HCT116 (cell line): ENCODE results near the gene MRPL44. TPM values are rescaled to one million over a fixed set of nuclear protein-coding genes. Genes with fewer than 3 reads are reported as not detected.

ENCODE experiments used
- ATAC-seq: fragments of 200-7000 bp; cut with Tn5 transposase; 2 replicates; pipeline ENCODE4 v1.9.1; 2020; ENCODE audit warnings: mild to moderate bottlenecking, moderate library complexity
- BruUV-seq: library from RNA; stranded (reverse); fragments of 400-500 nt; replicated peaks from 2 replicates; lab custom pipeline; 2021; lab: Mats Ljungman, UMichigan
- CTCF ChIA-PET: fragments of 300-600 bp; sonication (Branson Sonifier 250); formaldehyde crosslinking; loops from one replicate; lab custom pipeline; 2021; ENCODE audit warnings: antibody characterized with exemption; lab: Charles Lee
- POLR2A ChIA-PET: fragments of 300-600, 350-600 bp; sonication (Branson Sonifier 250); formaldehyde crosslinking; loops from one replicate; lab custom pipeline; 2021; ENCODE audit warnings: antibody characterized with exemption; lab: Charles Lee
- RAD21 ChIA-PET, 2 experiments: fragments of 300-600 bp; sonication (Branson Sonifier 250); formaldehyde crosslinking; loops; one replicate each; lab custom pipeline; 2023; ENCODE audit warnings: low total read pairs in 2 of 2; ENCODE audit not compliant: uncharacterized antibody in 2 of 2, unreplicated experiment in 2 of 2, low non-redundant PET in 1 of 2; lab: Charles Lee
- DNase-seq: peaks from one replicate; pipeline ENCODE4 v3.0.0-alpha.2; 2010; ENCODE audit warnings: low read depth, low spot score
- H2AFZ ChIP-seq: fragments of 200-600 bp; shearing (Covaris generic), sonication (generic); 2 replicates; pipeline ENCODE4 v1.6.1; 2017; ENCODE audit warnings: low read depth, mixed run types, mixed read lengths, antibody characterized with exemption, low read length; ENCODE audit not compliant: poor library complexity, severe bottlenecking
- H3K27ac ChIP-seq: 2 replicates; pipeline ENCODE4 v1.5.1; 2012; ENCODE audit warnings: low read depth, low read length
- H3K27me3 ChIP-seq: fragments of 200-600 bp; sonication (generic); 2 replicates; pipeline ENCODE4 v1.6.1; 2016; ENCODE audit warnings: mixed run types, low read length, mixed read lengths; ENCODE audit not compliant: insufficient read depth
- H3K36me3 ChIP-seq, 2 experiments: fragments of 200-500 bp in 1 of 2; fragments of 200-600 bp in 1 of 2; sonication (Bioruptor generic) in 1 of 2; sonication (generic) in 1 of 2; 2 replicates each; pipeline versions ENCODE4 v1.5.1 to v1.6.1; 2014 to 2016; ENCODE audit warnings: low read length in 2 of 2, inconsistent platforms in 1 of 2, mixed read lengths in 1 of 2, mixed run types in 1 of 2; ENCODE audit not compliant: insufficient read depth in 2 of 2, control insufficient read depth in 1 of 2
- H3K4me1 ChIP-seq, 2 experiments: fragments of 200-600 bp in 1 of 2; sonication (generic) in 1 of 2; 2 replicates each; pipeline versions ENCODE4 v1.5.1 to v1.6.1; 2012 to 2017; ENCODE audit warnings: low read length in 2 of 2, inconsistent platforms in 1 of 2, mild to moderate bottlenecking in 1 of 2, mixed read lengths in 1 of 2, mixed run types in 1 of 2, moderate library complexity in 1 of 2; ENCODE audit not compliant: insufficient read depth in 2 of 2, control insufficient read depth in 1 of 2
- H3K4me2 ChIP-seq: fragments of 200-600 bp; sonication (generic); 2 replicates; pipeline ENCODE4 v1.6.1; 2017; ENCODE audit warnings: mixed run types, low read length, mixed read lengths
- H3K4me3 ChIP-seq, 2 experiments: fragments of 200-600 bp in 1 of 2; sonication (generic) in 1 of 2; replicated peaks in 1 of 2; 2 replicates each; pipeline ENCODE4 v1.5.1; 2011 to 2016; ENCODE audit warnings: low read length in 2 of 2, control low read depth in 1 of 2, low read depth in 1 of 2, mild to moderate bottlenecking in 1 of 2, mixed read lengths in 1 of 2, mixed run types in 1 of 2
- H3K79me2 ChIP-seq: fragments of 200-600 bp; sonication (generic); 2 replicates; pipeline ENCODE4 v1.6.1; 2017; ENCODE audit warnings: mild to moderate bottlenecking, mixed run types, low read length, moderate library complexity, mixed read lengths; ENCODE audit not compliant: insufficient read depth
- H3K9ac ChIP-seq: fragments of 200-600 bp; sonication (generic); 2 replicates; pipeline ENCODE4 v1.6.1; 2016; ENCODE audit warnings: low read length, mixed read lengths
- H3K9me2 ChIP-seq: fragments of 200-600 bp; sonication (generic), shearing (Covaris generic); 2 replicates; pipeline ENCODE4 v1.6.1; 2017; ENCODE audit warnings: mixed run types, mild to moderate bottlenecking, moderate library complexity; ENCODE audit not compliant: insufficient read depth
- H3K9me3 ChIP-seq, 2 experiments: fragments of 200-500 bp in 1 of 2; fragments of 200-600 bp in 1 of 2; sonication (Bioruptor generic) in 1 of 2; sonication (generic) in 1 of 2; 2 replicates each; pipeline ENCODE4 v1.6.1; 2014 to 2017; ENCODE audit warnings: low read length in 2 of 2, mixed read lengths in 2 of 2, inconsistent platforms in 1 of 2, low read depth in 1 of 2, mild to moderate bottlenecking in 1 of 2, mixed run types in 1 of 2, moderate library complexity in 1 of 2; ENCODE audit not compliant: control insufficient read depth in 1 of 2, insufficient read depth in 1 of 2
- H4K20me1 ChIP-seq: fragments of 200-600 bp; sonication (generic), shearing (Covaris generic); 2 replicates; pipeline ENCODE4 v1.6.1; 2017; ENCODE audit warnings: mixed run types, mild to moderate bottlenecking, moderate library complexity; ENCODE audit not compliant: insufficient read depth
- CBX3 ChIP-seq: IDR thresholded peaks from 2 replicates; pipeline ENCODE4 v1.6.1; 2012; ENCODE audit warnings: low read depth
- CEBPB ChIP-seq: IDR thresholded peaks from 2 replicates; pipeline ENCODE4 v1.6.1; 2012; ENCODE audit warnings: low read depth
- EGR1 ChIP-seq: IDR thresholded peaks from 2 replicates; pipeline ENCODE4 v1.6.1; 2012; ENCODE audit warnings: low read depth
- ELF1 ChIP-seq: IDR thresholded peaks from 2 replicates; pipeline ENCODE4 v1.6.1; 2012; ENCODE audit warnings: low read depth, borderline replicate concordance
- EZH2 ChIP-seq: fragments of 200-600 bp; sonication (generic); IDR thresholded peaks from 2 replicates; pipeline ENCODE4 v1.6.1; 2017; ENCODE audit warnings: antibody characterized with exemption, mixed run types
- EZH2phosphoT487 ChIP-seq: fragments of 200-600 bp; IDR thresholded peaks from 2 replicates; pipeline ENCODE4 v1.6.1; 2018; ENCODE audit warnings: antibody characterized with exemption, borderline replicate concordance
- FOSL1 ChIP-seq: IDR thresholded peaks from 2 replicates; pipeline ENCODE4 v1.6.1; 2012; ENCODE audit warnings: low read depth
- JUND ChIP-seq: IDR thresholded peaks from 2 replicates; pipeline ENCODE4 v1.6.1; 2012
- POLR2A ChIP-seq: IDR thresholded peaks from 2 replicates; pipeline ENCODE4 v1.7.0; 2011; ENCODE audit warnings: borderline replicate concordance; ENCODE audit not compliant: insufficient read depth, insufficient read length; ENCODE audit errors: extremely low read depth
- POLR2AphosphoS5 ChIP-seq: IDR thresholded peaks from 2 replicates; pipeline ENCODE4 v1.6.1; 2011; ENCODE audit warnings: mild to moderate bottlenecking, low read depth, low read length, moderate library complexity
- SIN3A ChIP-seq: IDR thresholded peaks from 2 replicates; pipeline ENCODE4 v1.6.1; 2012; ENCODE audit warnings: low read depth
- SP1 ChIP-seq: IDR thresholded peaks from 2 replicates; pipeline ENCODE4 v1.6.1; 2012; ENCODE audit warnings: low read depth
- SRF ChIP-seq: IDR thresholded peaks from 2 replicates; pipeline ENCODE4 v1.6.1; 2012; ENCODE audit warnings: low read depth
- TCF7L2 ChIP-seq: IDR thresholded peaks from 2 replicates; pipeline ENCODE4 v1.7.0; 2011; ENCODE audit warnings: borderline replicate concordance, inconsistent platforms; ENCODE audit not compliant: insufficient read depth, insufficient read length; ENCODE audit errors: extremely low read depth
- ZFX ChIP-seq: fragments of 450-650 bp; IDR thresholded peaks from 2 replicates; pipeline ENCODE4 v1.6.1; 2017
- ZNF274 ChIP-seq: fragments of 200-500 bp; sonication (Bioruptor generic); IDR thresholded peaks from 2 replicates; pipeline ENCODE4 v1.6.1; 2014; ENCODE audit warnings: mild to moderate bottlenecking, low read depth, low read length, inconsistent platforms
- intact Hi-C: fragments of 100-400 bp; cut with micrococcal nuclease; formaldehyde crosslinking; loops from 2 replicates; pipeline ENCODE4 v1.10.0; 2022
- total RNA-seq: library from RNA; stranded (reverse); gene quantifications from one replicate; pipeline ENCODE4 v1.2.1, GENCODE V29; 2021; ENCODE audit not compliant: unreplicated experiment
- TF ChIP-seq, protein P1 (sequence below): IDR thresholded peaks from 2 replicates; pipeline ENCODE4 v1.6.1; 2012
- TF ChIP-seq, protein P2 (sequence below): IDR thresholded peaks from 2 replicates; pipeline ENCODE4 v1.6.1; 2012
- TF ChIP-seq, protein P3 (sequence below): IDR thresholded peaks from 2 replicates; pipeline ENCODE4 v1.6.1; 2012; ENCODE audit warnings: low read depth

MRPL44 gene
- total RNA-seq, 1 experiment from 2014 or later = 45.8 TPM

DNA sequence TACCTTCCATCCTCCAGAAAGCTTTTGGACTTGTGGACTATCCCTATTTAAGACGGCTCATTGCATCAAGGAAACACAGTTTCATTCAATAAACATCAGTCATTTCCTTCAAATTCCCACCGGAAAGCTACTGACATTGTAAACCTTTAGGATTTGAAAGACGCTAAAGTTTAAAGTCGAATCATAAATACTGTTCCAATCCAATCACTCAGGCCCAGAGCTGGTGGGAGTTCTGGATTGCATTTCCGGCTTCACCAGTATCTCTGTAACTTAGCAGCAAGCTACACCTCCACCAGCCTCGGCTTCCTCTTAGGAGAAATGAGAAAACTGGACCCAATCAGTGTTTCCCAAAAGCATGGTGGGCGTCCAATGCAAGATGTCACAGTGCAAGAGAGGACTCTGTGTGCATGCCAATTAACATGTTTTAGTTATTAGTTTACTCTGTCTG is 13.7 kb upstream of the MRPL44 start:
- Histone ChIP-seq H3K9me3 (no peaks in the 10 kb centered on the region), H3K27me3 (no peaks in the 10 kb centered on the region), H3K36me3 (no peaks in the 10 kb centered on the region), H3K27ac (peak overlapping the region; percentile 74; the same call in 1 of the 2 replicates), H3K9me2 (no peaks in the 10 kb centered on the region), H4K20me1 (no peaks in the 10 kb centered on the region), H2AFZ (no peak overlapping the region), H3K4me3 (peak overlapping the region; percentile 75 to 95), H3K9ac (peak overlapping the region; percentile 88), H3K4me1 (peaks cover 18 to 38% of the 10 kb centered on the region in 2 experiments), H3K79me2 (peaks cover 51% of the 10 kb centered on the region), H3K4me2 (peak overlapping the region; percentile 88)
- ChIA-PET POLR2A (interaction anchor here (0.7 kb wide), 1 partner anchor 214 kb away, joined by 4 read pairs; no protein-coding TSS in a partner anchor), RAD21 (interaction anchor here (0.6 to 1.2 kb wide), 2 partner anchors 11 to 82 kb away, joined by 3 read pairs; no protein-coding TSS in a partner anchor), CTCF (no interaction called here)
- ATAC-seq = no peak
- BruUV-seq = no TSS peak
- intact Hi-C loops = loop anchor here (10.0 kb wide), 2 partner anchors 109 to 249 kb away; partner anchors contain the start of gene AP1S3
- DNase-seq = no peak
- TF ChIP-seq ZFX = no peak
- no peak for TF ChIP-seq POLR2A
- no peak for TF ChIP-seq FOSL1

- POLR2A ChIA-PET = no interaction called here
- intact Hi-C loops = loop anchor here (10.0 kb wide), 2 partner anchors 109 to 249 kb away; partner anchors contain the start of gene AP1S3
- H2AFZ ChIP-seq = no peak overlapping the region
- H4K20me1 ChIP-seq = no peaks in the 10 kb centered on the region
- ATAC-seq = peak; percentile 59
- DNase-seq = no peak
- H3K4me3 ChIP-seq = peak overlapping the region; percentile 75 to 95
- no peak for TF ChIP-seq TCF7L2
- TF ChIP-seq SIN3A = no peak
- no peak for TF ChIP-seq EZH2
- TF ChIP-seq POLR2A = no peak
- no peak for TF ChIP-seq CEBPB
- TF ChIP-seq, protein P1, sequence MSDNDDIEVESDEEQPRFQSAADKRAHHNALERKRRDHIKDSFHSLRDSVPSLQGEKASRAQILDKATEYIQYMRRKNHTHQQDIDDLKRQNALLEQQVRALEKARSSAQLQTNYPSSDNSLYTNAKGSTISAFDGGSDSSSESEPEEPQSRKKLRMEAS = no peak; the same call in 1 of the 2 replicates
- TF ChIP-seq, protein P2, sequence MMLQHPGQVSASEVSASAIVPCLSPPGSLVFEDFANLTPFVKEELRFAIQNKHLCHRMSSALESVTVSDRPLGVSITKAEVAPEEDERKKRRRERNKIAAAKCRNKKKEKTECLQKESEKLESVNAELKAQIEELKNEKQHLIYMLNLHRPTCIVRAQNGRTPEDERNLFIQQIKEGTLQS = no peak
- TF ChIP-seq CBX3 = no peak
- no peak for TF ChIP-seq EZH2phosphoT487
- TF ChIP-seq SP1 = no peak
- no peak for TF ChIP-seq EGR1
- no peak for TF ChIP-seq ELF1
- TF ChIP-seq ZFX = no peak
- TF ChIP-seq, protein P3, sequence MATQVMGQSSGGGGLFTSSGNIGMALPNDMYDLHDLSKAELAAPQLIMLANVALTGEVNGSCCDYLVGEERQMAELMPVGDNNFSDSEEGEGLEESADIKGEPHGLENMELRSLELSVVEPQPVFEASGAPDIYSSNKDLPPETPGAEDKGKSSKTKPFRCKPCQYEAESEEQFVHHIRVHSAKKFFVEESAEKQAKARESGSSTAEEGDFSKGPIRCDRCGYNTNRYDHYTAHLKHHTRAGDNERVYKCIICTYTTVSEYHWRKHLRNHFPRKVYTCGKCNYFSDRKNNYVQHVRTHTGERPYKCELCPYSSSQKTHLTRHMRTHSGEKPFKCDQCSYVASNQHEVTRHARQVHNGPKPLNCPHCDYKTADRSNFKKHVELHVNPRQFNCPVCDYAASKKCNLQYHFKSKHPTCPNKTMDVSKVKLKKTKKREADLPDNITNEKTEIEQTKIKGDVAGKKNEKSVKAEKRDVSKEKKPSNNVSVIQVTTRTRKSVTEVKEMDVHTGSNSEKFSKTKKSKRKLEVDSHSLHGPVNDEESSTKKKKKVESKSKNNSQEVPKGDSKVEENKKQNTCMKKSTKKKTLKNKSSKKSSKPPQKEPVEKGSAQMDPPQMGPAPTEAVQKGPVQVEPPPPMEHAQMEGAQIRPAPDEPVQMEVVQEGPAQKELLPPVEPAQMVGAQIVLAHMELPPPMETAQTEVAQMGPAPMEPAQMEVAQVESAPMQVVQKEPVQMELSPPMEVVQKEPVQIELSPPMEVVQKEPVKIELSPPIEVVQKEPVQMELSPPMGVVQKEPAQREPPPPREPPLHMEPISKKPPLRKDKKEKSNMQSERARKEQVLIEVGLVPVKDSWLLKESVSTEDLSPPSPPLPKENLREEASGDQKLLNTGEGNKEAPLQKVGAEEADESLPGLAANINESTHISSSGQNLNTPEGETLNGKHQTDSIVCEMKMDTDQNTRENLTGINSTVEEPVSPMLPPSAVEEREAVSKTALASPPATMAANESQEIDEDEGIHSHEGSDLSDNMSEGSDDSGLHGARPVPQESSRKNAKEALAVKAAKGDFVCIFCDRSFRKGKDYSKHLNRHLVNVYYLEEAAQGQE = no peak
- no peak for TF ChIP-seq ZNF274
- no peak for TF ChIP-seq SRF
- no peak for TF ChIP-seq POLR2AphosphoS5
- TF ChIP-seq JUND = no peak
- H3K4me2 ChIP-seq = peak overlapping the region; percentile 88
- H3K9me2 ChIP-seq = no peaks in the 10 kb centered on the region
- peaks cover 18 to 38% of the 10 kb centered on the region in 2 experiments for H3K4me1 ChIP-seq
- H3K79me2 ChIP-seq = peaks cover 45% of the 10 kb centered on the region
- peak overlapping the region; percentile 74 for H3K27ac ChIP-seq
- no peaks in the 10 kb centered on the region for H3K9me3 ChIP-seq
- BruUV-seq = no TSS peak
- no peaks in the 10 kb centered on the region for H3K36me3 ChIP-seq
- H3K27me3 ChIP-seq = no peaks in the 10 kb centered on the region
- CTCF ChIA-PET = no interaction called here
- peak overlapping the region; percentile 88 for H3K9ac ChIP-seq
- RAD21 ChIA-PET = interaction anchor here in 1 of 2 experiments (0.6 kb wide), 1 partner anchor 11 kb away, joined by 3 read pairs; no protein-coding TSS in a partner anchor
These were observed 13.0 kb upstream of the MRPL44 start for GRCh38 chr2:223944166-223944702.
